Heart left ventricle (tissue), 13 donors: Measurements from ENCODE around the gene MACROD1.

Source experiments
- CTCF ChIP-seq, 12 donors: fragments of 200-600 bp; sonication (generic) in 4 of 12; IDR thresholded peaks; one replicate each; pipeline versions ENCODE4 v1.5.0 to v1.8.0; 2018 to 2022; ENCODE audit warnings: antibody characterized with exemption in 12 of 12, mild to moderate bottlenecking in 5 of 12
- POLR2A ChIP-seq, 2 donors: fragments of 450-650 bp; IDR thresholded peaks; one replicate each; pipeline ENCODE4 v1.6.1; 2017; ENCODE audit warnings: antibody characterized with exemption in 2 of 2, mild to moderate bottlenecking in 2 of 2, moderate library complexity in 2 of 2
- donor health status: ischemic (EF 13 %, LVEDD 7.1; RV severe dilation, severe dysfunction).
- donor health status: DM: no; HTN: yes; CAD: no.
- donor health status: DM: no; HTN: no; CAD: no.
- donor health status: ischemic (EF 25% LVEDD 6.9; RV normal size, moderate dysfunction).
- donor health status: ischemic (EF 25% LVEDD 5.7; RV mildly dilated, moderate dysfunction).
- donor health status: ischemic (EF 35%, LVEDD 5.7; RV mildly dilated, moderate dysfunction).
- donor health status: nonischemic (EF 11% LVEDD 7.7; RV severe dilation, severe dysfunction).
- donor health status: DM: yes; HTN: yes; CAD: no.
- donor health status: PGD.
- donor health status: ischemic (EF 29% LVEDD 5.4; RV normal size, mild dysfunction).
- donor health status: nonischemic (EF 23%, LVEDD 6.1; RV moderate dilation, normal function).

GRCh38 chr11:64008283-64008913, 157.5 kb downstream of the MACROD1 start:
- TF ChIP-seq POLR2A (IDR thresholded peaks at IDR 0.05) (no peak), CTCF (IDR thresholded peaks at IDR 0.05) (no peak)
